Hematopoietic multipotent progenitor cell treated with erythropoietin and hydrocortisone succinate and interleukin-3 and kit ligand, for 8 days (in vitro differentiated cells): ENCODE data around the gene HNRNPC.
"Not testable (repeated sequence)": the region's sequence is repeated elsewhere in the genome, so short reads cannot be mapped to it uniquely, and the experiment has no call there.

Source experiments
- DNase-seq: peaks from one replicate; pipeline ENCODE4 v3.0.0-alpha.2; 2015

Gene HNRNPC

DNA sequence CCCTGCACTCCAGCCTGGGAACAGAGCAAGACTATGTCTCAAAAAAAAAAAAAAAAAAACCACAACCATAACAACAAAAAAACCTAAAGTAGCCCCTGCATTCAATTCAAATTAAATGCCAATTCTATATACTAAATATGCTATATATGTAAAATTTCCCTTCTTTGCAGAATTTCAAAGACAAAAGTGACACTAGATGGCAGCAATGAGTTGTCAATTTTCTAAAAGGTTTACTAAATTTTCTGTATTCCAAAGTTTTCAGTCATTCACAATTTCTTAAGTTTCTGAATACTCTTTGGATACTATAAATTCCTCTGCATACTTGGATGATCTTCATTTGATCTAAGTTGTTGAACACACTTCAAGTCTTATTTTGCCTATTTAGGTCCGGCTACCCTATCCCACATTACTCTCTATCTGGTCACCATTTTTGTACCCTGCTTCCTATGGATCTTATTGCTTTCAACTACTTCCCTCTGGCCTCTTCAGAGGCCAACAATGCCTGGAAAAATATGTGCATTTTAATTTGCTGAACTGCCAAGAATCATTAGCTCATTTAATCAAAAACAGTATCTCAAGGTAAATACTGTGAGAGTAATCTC, 27.9 kb downstream of the HNRNPC start:
- DNase-seq: peak; percentile 50

DNA sequence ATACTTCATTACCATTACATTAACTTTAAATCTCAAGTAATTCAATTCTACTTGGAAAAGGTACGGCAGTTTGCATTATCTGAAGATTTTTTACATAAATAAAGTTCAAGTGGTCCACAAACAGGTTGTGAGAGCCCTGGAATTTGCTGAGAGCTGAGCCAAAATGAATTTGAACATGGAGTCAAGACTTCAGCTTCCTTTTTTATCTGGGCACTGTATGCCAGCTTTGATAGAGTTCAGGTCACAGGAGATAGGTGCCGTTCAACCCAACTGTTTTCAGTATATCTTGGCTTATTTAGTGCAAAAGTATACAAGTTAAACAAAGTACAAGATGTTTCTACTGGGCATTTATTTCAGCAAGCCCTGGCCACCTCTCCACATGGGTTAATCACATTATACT, 28.8 kb downstream of the HNRNPC start:
- DNase-seq: no peak

DNA sequence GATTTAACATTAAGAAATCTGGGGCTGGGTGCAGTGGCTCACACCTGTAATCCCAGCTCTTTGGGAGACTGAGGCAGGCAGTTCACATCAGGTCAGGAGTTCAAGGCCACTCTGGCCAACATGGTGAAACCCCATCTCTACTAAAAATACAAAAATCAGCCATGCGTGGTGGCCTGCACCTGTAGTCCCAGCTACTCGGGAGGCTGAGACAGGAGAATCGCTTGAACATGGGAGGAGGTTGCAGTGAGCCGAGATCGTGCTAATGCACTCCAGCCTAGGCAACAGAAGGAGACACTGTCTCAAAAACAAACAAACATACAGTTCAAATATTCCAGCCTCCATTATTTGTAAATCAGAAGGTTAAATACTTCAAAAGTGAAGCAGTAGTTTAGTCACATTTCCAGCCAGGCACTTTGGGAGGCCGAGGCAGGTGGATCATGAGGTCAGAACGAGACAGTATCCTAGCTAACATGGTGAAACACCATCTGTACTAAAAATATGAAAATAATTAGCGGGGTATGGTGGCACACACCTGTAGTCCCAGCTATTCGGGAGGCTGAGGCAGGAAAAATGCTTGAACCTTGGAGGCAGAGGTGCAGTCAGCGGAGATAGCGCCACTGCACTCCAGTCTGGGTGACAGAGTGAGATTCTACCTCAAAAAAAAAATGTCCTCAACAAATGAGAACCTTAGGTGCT, 30.3 kb downstream of the HNRNPC start:
- no peak for DNase-seq

DNA sequence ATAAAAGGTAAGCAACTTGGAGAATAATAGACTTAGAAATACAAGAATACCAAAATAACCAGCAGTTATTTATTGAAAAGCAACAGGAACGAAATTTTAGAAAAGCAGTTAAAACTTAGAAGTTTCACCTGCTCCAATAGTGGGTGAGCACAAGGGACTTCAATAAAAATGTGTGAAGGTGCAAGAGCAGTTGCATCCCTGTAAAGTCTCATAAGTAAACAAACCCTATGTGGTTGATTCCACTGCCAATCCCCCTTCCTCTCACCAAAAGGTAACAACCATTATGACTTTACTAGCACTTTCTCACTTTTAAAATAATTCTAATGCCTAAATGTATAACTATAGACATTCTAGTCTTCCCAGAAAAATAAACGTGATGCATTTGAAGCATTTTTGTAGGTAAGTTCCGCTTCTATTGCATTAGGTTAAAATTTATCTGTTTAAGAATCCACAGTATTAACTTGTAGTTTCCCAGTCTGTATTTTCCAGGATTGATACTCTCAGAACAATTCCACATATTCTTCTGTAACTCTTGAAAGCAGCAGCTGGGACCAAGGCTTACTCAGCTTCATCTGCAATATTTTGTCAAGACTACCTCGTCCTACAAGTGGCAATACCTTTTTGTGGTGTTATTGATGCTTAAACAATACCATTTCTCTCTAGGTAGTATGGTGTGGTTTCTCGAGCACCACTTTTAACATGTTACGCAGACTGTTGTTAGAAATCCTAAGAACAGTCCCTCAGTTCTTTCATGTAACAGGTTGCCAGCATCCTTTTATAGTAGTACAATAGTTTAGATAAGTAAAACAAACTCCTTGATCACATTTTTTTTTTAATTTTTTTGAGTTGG, 32.1 kb downstream of the HNRNPC start:
- no peak for DNase-seq

DNA sequence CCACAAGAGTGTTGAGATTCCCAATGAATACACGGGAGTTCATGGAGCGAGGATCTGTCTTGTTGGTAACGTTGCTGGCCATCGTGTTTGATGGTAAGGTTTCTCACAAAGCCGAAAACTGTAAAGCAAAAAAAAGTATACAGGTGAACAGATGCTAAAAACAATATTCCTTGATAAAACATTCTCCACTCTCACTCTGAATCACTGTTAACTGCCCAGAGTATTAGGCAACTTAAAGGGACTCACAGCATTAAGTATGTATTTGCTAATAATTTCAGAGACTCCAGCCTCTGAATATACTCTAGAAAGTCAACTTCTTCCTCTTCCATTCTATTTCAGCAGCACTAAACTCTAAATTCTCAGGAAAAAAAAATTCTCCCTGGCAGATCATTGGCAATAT, 35.1 kb downstream of the HNRNPC start:
- no peak for DNase-seq

DNA sequence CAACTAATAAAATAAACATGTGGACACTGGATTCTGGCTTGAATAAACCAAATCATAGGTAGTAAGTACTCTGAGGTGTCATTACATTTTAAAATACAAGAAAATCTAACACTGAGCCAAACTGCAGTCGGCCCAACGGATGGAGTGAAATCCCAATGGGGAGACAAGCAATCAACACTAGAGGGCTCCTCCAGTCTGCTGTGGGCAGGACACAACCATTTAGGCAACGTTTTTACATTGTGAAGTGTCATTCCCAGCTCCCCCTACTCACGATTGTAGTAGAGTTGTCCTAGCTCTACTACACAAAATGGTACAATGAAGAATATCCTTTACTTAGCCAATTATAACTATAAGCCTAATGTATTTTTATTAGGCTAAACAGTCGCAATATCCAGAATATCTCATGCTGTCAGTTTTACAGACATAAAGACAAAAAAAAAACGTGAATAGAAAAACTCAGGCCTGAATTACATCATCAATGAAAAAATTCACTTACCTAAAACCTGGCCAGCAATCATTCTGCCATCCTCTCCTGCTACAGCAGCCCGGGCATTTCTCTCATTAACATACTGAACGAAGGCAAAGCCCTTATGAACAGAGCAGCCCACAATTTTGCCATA, 35.7 kb downstream of the HNRNPC start:
- peak; percentile 28 for DNase-seq

DNA sequence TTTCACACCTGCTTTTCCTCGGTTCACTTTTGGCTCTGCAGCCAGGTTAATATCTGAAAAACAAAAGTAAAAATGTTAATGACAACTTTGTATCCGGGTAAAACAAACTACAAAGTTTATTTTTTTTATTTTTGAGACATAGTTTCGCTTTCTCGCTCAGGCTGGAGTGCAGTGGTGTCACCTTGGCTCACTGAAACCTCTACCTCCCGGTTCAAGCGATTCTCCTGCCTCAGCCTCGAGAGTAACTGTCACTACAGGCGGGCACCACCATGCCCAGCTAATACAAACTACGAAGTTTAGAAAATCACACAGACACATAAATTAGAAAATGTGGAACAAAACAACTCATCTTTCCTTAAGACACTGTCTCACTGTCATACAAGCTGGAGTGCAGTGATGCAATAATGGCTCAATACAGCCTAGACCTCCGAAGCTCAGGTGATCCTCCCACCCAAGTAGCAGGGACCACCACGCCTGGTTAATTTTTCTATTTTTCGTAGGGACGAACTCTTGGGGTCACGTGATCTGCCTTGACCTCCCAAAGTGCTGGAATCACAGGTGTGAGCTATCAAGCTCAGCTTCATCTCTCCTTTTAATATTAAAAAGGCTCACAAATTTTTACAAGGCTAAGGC, 38.1 kb downstream of the HNRNPC start:
- DNase-seq: no peak

DNA sequence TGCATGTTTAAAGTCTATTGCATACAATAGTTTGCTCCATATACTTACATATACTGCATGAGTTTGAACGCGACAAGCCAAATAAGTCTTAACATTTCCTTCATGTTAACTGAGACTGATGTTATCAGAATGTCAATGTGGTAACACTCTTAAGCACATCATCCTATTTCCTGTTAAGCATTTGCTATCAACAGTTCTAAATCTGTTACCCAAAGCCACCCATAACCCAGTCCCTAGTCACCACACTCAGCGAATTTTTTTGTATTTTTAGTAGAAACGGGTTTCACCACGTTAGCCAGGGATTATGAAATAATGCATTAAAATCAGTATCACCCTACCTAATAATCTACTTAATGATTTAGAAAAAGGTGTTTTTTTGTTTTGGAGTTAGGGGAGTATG, 39.4 kb downstream of the HNRNPC start:
- DNase-seq: no peak

DNA sequence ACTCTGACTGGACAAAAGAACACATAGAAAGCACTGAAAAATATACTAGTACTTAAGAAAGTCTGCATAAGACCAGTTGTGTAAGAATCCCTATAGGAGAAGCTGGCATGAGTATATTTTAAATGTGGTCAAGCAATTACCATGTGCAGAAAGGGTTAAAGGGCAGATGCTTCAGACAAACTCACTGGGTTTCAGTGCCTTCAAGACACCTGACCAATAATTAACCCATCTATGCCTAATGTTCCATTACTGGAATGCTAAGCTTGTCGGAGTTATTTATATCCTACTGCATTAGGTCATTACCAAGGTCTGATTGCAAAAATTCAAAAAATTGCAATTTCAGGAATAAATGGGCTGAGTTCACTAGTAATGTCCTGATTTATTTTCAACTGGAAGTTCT, 41.3 kb downstream of the HNRNPC start:
- DNase-seq: no peak

DNA sequence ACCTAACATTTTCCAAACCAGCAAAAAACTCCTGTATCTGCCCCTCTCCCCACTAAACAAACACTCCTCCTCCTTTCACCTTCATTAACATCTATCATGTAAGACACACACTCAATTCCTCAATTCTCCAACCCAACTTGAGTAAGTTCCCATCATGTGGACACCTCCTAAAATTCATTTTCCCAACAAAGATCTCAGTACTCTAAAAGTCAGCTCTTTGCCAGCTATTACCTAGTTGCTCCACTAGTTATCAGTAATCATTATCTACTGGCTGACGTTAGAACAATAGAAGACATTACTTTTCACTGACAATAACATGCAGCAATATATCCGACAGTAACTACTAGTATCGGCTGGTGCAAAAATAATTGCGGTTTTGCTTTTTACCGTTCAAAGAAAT, 42.1 kb downstream of the HNRNPC start:
- no peak for DNase-seq

DNA sequence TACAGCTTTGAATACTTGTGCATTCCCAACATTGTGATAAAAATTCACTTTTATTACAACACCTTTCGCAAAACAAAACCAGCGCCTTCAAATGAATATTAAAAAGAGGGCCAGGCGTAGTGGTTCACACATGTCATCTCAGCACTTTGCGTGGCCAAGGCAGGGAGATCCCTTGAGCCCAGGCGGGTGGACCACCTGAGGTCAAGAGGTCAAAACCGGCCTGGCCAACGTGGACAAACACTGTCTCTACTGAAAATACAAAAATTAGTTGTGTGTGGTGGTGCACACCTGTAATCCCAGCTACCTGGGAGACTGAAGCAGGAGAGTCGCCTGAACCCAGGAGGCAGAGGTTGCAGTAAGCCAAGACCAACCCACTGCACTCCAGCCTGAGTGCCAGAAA, 42.8 kb downstream of the HNRNPC start:
- no peak for DNase-seq

DNA sequence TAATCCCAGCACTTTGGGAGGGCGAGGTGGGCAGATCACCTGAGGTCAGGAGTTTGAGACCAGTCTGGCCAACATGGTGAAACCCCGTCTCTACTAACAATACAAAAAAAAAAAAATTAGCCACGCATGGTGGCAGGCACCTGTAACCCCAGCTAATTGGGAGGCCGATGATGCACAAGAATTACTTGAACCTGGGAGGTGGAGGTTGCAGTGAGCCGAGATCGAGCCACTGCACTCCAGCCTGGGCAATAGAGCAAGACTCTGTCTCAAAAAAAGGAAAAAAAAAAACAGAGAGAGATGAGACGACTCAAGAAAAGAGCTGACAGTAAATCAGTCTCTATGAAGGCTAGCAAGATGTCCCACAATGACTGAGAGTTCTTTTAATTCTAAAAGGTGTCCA, 44.1 kb downstream of the HNRNPC start:
- not testable (repeated sequence) for DNase-seq

DNA sequence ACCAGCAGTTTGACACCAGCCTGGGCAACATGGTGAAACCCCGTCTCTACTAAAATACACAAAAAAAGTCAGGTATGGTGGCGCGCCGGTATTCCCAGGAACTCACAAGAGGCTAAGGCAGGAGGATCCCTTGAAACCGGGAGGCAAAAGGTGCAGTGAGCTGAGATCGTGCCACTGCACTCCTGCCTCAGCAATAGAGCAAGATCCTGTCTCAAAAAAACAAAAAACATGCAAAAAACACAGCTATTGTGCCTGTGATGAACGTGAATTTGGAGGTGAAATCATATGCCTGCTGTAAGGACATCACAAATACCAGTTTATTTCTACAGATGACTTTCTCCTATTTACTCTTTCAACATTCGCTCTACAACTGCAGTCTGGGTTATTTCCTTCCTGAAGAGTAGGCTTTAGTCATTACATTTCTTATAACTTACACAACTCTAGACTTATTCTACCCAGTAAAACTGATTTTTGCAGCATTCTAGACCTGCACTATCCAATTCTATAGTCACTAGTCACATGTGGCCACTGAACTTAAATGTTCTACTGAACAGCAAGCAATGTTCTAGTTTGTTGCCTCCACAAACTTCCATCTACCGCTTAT, 48.3 kb downstream of the HNRNPC start:
- no peak for DNase-seq

DNA sequence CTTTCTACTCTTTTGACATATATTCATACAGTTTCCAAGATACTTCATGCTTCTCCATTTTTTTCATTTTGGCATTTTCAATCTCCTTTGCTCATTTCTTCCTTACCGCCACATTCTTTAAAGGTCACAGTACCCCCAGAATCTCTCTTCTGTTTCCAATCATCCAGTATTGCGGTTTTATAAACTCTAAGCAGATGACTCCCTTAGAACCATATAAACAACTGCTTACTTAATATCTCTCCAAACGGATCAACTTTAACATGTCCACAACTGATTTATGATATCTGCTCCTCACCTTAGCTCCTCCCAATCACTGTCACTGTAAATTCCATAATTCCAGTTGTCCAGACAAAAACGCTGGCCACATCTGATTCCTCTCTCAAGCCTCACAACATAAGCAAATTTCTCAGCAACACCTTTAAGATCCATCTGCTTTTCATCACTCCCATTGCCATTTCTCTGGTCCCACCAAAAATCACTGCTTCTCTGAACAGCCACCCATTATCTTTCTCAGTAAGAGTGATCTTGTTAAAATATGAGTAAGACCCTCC, 49.6 kb downstream of the HNRNPC start:
- DNase-seq: no peak

DNA sequence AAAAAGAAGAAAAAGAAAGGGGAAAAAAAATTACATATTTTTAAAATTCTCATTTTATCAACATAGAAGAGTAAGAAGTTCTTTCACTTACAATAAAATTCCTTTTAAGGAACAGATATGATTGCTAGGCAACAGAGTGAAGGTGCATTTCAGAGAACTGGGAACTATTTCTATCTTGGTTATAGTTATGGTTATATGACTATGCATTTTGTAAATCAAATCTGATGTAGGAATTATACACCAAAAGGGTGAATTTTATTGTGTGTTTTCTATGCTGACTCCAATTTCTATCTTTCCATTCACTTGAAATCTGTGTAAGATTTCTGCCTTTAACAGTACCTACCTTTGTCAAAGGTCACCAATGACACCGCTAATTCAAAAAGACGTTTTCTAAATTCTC, 50.1 kb downstream of the HNRNPC start:
- DNase-seq: no peak

DNA sequence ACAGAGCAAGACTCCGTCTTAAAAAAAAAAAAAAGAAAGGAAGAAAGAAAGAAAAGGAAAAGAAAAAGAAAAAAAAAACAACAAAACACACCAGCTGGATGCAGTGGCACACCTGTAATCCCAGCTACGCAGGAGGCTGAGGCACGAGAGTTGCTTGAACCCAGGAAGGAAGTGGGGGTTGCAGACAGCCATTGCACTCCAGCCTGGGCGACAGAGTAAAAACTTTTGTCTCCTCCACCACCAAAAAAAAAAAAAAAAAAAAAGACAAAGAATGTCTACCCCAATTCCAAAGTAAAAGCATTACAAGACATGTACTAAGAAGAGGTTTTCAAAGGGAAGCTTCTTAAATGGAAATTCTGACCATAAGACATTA, 53.4 kb downstream of the HNRNPC start:
- no peak for DNase-seq

DNA sequence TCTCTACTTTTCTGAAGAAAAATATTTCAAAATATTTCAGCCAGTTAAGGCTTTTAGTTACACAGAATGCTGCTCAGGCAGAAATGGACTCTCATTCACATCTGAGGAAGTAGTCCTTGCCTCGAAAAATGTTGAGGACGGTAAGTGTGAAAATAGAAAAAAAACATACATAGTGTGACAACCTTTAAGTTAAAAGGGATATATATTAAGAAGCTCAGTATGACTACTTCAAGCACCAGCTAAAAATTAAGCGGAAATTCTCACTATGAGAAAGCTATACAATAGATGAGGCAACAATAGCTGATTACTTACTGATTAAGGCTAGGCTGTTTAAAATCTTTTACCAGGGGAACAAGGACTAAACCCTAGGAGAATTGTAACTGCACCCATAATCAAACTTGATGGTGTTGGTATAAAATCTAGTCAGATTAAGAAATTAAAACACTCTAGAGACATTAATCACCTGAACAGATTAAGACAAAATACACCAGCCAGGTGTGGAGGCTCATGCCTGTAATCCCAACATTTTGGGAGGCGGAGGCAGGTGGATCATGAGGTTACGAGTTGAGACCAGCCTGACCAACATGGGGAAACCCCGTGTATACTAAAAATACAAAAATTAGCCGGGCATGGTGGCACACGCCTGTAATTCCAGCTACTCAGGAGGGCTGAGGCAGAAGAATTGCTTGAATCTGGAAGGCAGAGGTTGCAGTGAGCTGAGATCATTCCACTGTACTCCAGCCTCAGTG, 53.9 kb downstream of the HNRNPC start:
- no peak for DNase-seq

DNA sequence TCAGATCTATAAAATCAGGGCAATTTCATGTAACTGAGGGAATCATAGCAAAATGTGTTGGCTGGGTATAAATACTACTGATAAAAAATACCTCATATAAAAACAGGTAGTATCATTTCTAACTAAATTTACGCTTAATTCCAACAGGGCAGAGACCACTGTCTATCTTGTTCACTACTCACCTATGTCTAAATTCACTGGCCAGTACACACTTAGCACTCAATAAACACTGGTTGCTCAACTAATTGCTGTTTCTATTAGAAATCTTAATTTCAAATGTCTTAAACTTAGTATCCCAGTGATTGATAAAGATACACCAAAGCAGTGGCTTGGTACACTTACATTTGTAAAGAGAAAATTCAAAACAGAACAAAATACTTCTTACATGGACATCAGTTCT, 55.6 kb downstream of the HNRNPC start:
- no peak for DNase-seq

DNA sequence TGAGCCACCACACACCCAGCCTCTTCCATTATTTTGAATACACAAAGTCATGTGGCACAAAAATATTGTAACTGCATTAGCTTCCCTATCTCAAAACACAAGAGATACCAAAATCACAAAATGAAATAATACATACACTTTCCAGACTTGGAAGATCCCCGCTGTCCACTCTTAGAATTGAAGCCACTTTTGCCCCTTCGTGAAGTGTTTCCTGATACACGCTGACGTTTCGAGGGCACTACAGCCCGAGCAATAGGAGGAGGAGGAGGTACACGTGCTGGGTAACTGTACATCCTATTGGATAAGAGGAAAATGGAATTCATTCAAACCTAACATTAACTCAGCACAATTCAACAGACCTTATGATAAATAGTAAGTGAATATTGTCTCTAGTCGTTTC, 56.4 kb downstream of the HNRNPC start:
- not testable (repeated sequence) for DNase-seq

DNA sequence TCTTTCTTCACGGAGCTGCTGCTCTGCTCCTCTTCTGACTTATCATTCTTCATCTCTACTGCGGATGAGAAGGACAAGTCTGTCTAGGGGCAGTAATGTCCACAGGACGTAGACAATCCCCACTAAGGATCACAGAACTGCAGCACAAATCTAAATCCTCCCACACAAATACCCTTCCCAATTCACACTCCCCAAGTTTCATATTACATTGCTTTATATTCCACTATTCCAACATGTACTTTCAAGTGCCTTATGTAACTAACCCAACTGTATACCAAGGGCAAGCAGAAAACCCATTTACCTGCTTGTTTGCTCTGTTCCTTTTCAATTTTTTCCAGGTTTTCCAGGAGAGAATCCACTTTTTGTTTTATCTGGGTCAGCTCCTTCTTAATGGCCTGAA, 57.7 kb downstream of the HNRNPC start:
- no peak for DNase-seq

DNA sequence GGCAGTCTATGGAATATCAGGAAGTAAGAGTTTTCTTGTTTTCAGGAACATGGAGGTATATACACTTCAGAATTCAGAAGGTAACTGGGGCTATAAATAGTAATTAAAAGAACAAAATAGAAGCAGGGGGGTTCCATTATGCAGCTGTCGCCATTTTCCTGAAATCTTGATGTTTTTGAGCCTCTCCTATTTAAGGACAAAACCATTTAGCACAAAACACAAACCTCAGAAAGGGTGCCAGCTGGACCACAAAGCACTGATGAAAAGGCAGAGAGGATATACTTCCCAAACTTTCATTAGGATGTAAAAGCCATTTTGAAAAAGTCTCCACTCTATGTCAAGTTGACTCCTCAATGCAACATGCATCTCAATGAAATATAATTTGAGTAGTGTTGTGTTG, 59.2 kb downstream of the HNRNPC start:
- DNase-seq: no peak

DNA sequence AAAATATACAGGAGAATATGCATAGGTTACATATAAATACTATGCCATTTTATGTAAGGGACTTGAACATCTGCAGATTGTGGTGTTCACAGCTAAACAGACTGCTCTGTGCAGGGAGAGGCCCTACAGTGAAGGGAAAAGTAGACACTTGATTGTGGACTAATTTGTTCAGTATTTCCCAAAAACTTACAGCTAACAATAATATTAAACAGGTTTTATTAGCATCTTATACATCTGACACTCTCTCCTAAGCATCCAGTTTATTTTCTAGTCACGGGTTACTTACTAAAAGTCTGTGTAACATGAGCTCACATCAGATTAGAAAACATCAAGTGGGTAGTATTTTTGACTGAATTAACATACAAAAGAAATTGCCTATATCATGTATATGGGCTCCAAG, 60.1 kb downstream of the HNRNPC start:
- DNase-seq: no peak
